Glutamatergic neuron (in vitro differentiated cells): Measurements from ENCODE around the gene SRCIN1. TPM values are rescaled to one million over a fixed set of nuclear protein-coding genes. Genes with fewer than 3 reads are reported as not detected.
A peak's percentile ranks its signal among the peaks of the same experiment; 100 is the strongest.

Experiments
- DNase-seq: peaks from one replicate; pipeline ENCODE4 v3.0.0; 2022
- H3K27ac Mint-ChIP-seq: one replicate; pipeline ENCODE4 v1.8.0; 2020; ENCODE audit warnings: mild to moderate bottlenecking, mixed read lengths, inconsistent platforms; ENCODE audit not compliant: unreplicated experiment
- H3K27me3 Mint-ChIP-seq: one replicate; pipeline ENCODE4 v1.8.0; 2020; ENCODE audit warnings: mild to moderate bottlenecking, moderate library complexity, mixed read lengths, inconsistent platforms; ENCODE audit not compliant: unreplicated experiment
- H3K36me3 Mint-ChIP-seq: one replicate; pipeline ENCODE4 v1.8.0; 2020; ENCODE audit warnings: mild to moderate bottlenecking, mixed read lengths, inconsistent platforms; ENCODE audit not compliant: unreplicated experiment
- H3K4me1 Mint-ChIP-seq: one replicate; pipeline ENCODE4 v1.8.0; 2020; ENCODE audit warnings: mild to moderate bottlenecking, low read depth, mixed read lengths, inconsistent platforms; ENCODE audit not compliant: unreplicated experiment
- H3K4me3 Mint-ChIP-seq: one replicate; pipeline ENCODE4 v1.8.0; 2020; ENCODE audit warnings: mild to moderate bottlenecking, mixed read lengths, inconsistent platforms; ENCODE audit not compliant: unreplicated experiment
- H3K9me3 Mint-ChIP-seq: one replicate; pipeline ENCODE4 v1.8.0; 2020; ENCODE audit warnings: mild to moderate bottlenecking, moderate library complexity, mixed read lengths, inconsistent platforms; ENCODE audit not compliant: unreplicated experiment
- CTCF ChIP-seq: fragments of 200-600 bp; sonication (generic); IDR thresholded peaks from one replicate; pipeline ENCODE4 v1.5.0; 2021; ENCODE audit not compliant: partially characterized antibody, unreplicated experiment
- total RNA-seq: library from RNA; stranded (reverse); fragmentation: NEBNext Ultra II Directional; extraction: Animal tissue kit (Norgen Biotek cat#: 25700); gene quantifications from one replicate; pipeline ENCODE4 v1.2.1, GENCODE V29; 2021; ENCODE audit not compliant: unreplicated experiment

Gene SRCIN1
- total RNA-seq, 1 donor from 2014 or later, result 20.8 TPM

- no peak overlapping the region for H3K4me3 Mint-ChIP-seq
- H3K9me3 Mint-ChIP-seq, result peaks cover 7% of the 10 kb centered on the region
- no peaks in the 10 kb centered on the region for H3K36me3 Mint-ChIP-seq
- H3K4me1 Mint-ChIP-seq, result peaks cover 12% of the 10 kb centered on the region
- no peak for DNase-seq
- TF ChIP-seq CTCF, result no peak
- peaks cover 40% of the 10 kb centered on the region for H3K27me3 Mint-ChIP-seq
- no peak overlapping the region for H3K27ac Mint-ChIP-seq
Observed at GRCh38 chr17:38562903-38563302, 42.8 kb downstream of the SRCIN1 start.

GRCh38 chr17:38562215-38562569 lies 43.6 kb downstream of the SRCIN1 start:
- H3K4me3 Mint-ChIP-seq, result no peak overlapping the region
- no peaks in the 10 kb centered on the region for H3K36me3 Mint-ChIP-seq
- no peak overlapping the region for H3K27ac Mint-ChIP-seq
- no peak for DNase-seq
- peaks cover 42% of the 10 kb centered on the region for H3K27me3 Mint-ChIP-seq
- H3K4me1 Mint-ChIP-seq, result peaks cover 14% of the 10 kb centered on the region
- peaks cover 7% of the 10 kb centered on the region for H3K9me3 Mint-ChIP-seq
- TF ChIP-seq CTCF, result no peak

- no peak for TF ChIP-seq CTCF
- H3K27ac Mint-ChIP-seq, result no peak overlapping the region
- H3K36me3 Mint-ChIP-seq, result no peaks in the 10 kb centered on the region
- peak; percentile 71 for DNase-seq
- no peak overlapping the region for H3K4me3 Mint-ChIP-seq
- H3K27me3 Mint-ChIP-seq, result peaks cover 41% of the 10 kb centered on the region
- H3K9me3 Mint-ChIP-seq, result peaks cover 7% of the 10 kb centered on the region
- H3K4me1 Mint-ChIP-seq, result peaks cover 14% of the 10 kb centered on the region
Observed at GRCh38 chr17:38561416-38562214, 44.1 kb downstream of the SRCIN1 start.

GRCh38 chr17:38560503-38561318 lies 45.0 kb downstream of the SRCIN1 start:
- DNase-seq, result no peak
- H3K27ac Mint-ChIP-seq, result no peak overlapping the region
- H3K27me3 Mint-ChIP-seq, result peaks cover 38% of the 10 kb centered on the region
- H3K4me1 Mint-ChIP-seq, result peaks cover 14% of the 10 kb centered on the region
- H3K4me3 Mint-ChIP-seq, result no peak overlapping the region
- H3K9me3 Mint-ChIP-seq, result peaks cover 7% of the 10 kb centered on the region
- TF ChIP-seq CTCF, result no peak
- no peaks in the 10 kb centered on the region for H3K36me3 Mint-ChIP-seq

- no peak for TF ChIP-seq CTCF
- no peaks in the 10 kb centered on the region for H3K36me3 Mint-ChIP-seq
- DNase-seq, result no peak
- no peak overlapping the region for H3K27ac Mint-ChIP-seq
- peaks cover 9% of the 10 kb centered on the region for H3K4me1 Mint-ChIP-seq
- H3K9me3 Mint-ChIP-seq, result peaks cover 7% of the 10 kb centered on the region
- H3K27me3 Mint-ChIP-seq, result peaks cover 32% of the 10 kb centered on the region
- H3K4me3 Mint-ChIP-seq, result no peak overlapping the region
Observed at GRCh38 chr17:38559880-38560230, 45.9 kb downstream of the SRCIN1 start.
